Loucy (cell line): ENCODE data around the gene PTPRO.

Source experiments
- H2AFZ ChIP-seq: fragments of 200-600 bp; sonication (generic); 2 replicates; pipeline ENCODE4 v1.6.0; 2016; ENCODE audit warnings: antibody characterized with exemption, mild to moderate bottlenecking, low read length, moderate library complexity
- H3F3A ChIP-seq: fragments of 200-600 bp; 2 replicates; pipeline ENCODE4 v1.6.0; 2016; ENCODE audit warnings: antibody characterized with exemption, low read depth, mild to moderate bottlenecking
- H3K27me3 ChIP-seq: fragments of 200-600 bp; sonication (generic); 2 replicates; pipeline ENCODE4 v1.6.1; 2014; ENCODE audit warnings: low read length, mild to moderate bottlenecking; ENCODE audit not compliant: insufficient read depth, poor library complexity, severe bottlenecking
- H3K36me3 ChIP-seq: fragments of 200-600 bp; sonication (generic); 2 replicates; pipeline ENCODE4 v1.6.1; 2016; ENCODE audit warnings: low read length; ENCODE audit not compliant: insufficient read depth
- H3K4me1 ChIP-seq: fragments of 200-600 bp; sonication (generic); 2 replicates; pipeline ENCODE4 v1.5.1; 2014; ENCODE audit warnings: low read length, mild to moderate bottlenecking; ENCODE audit not compliant: insufficient read depth, poor library complexity, severe bottlenecking
- H3K4me2 ChIP-seq: fragments of 200-600 bp; sonication (generic); 2 replicates; pipeline ENCODE4 v1.6.0; 2014; ENCODE audit warnings: antibody characterized with exemption, low read length, low read depth, mild to moderate bottlenecking; ENCODE audit not compliant: poor library complexity, severe bottlenecking
- H3K4me3 ChIP-seq: fragments of 200-600 bp; sonication (generic); 2 replicates; pipeline ENCODE4 v1.5.1; 2014; ENCODE audit warnings: low read length, mild to moderate bottlenecking, mixed read lengths; ENCODE audit not compliant: poor library complexity, severe bottlenecking
- H3K79me2 ChIP-seq: fragments of 200-600 bp; sonication (generic); 2 replicates; pipeline ENCODE4 v1.6.1; 2014; ENCODE audit warnings: low read length; ENCODE audit not compliant: insufficient read depth
- H3K9ac ChIP-seq: fragments of 200-600 bp; sonication (generic); 2 replicates; pipeline ENCODE4 v1.6.0; 2014; ENCODE audit warnings: mild to moderate bottlenecking, low read depth, low read length, moderate library complexity; ENCODE audit not compliant: poor library complexity, severe bottlenecking
- H3K9me2 ChIP-seq: fragments of 200-600 bp; sonication (generic); replicated peaks from 2 replicates; pipeline ENCODE4 v1.6.1; 2016; ENCODE audit warnings: low read depth, low read length, mixed read lengths
- H3K9me3 ChIP-seq: fragments of 200-600 bp; sonication (generic); 2 replicates; pipeline ENCODE4 v1.6.1; 2014; ENCODE audit warnings: mild to moderate bottlenecking, antibody characterized with exemption, low read length, low read depth; ENCODE audit not compliant: insufficient read depth
- H4K20me1 ChIP-seq: fragments of 200-600 bp; sonication (generic); 2 replicates; pipeline ENCODE4 v1.6.0; 2014; ENCODE audit warnings: antibody characterized with exemption, low read length, mild to moderate bottlenecking; ENCODE audit not compliant: insufficient read depth, poor library complexity, severe bottlenecking
- EZH2phosphoT487 ChIP-seq: fragments of 200-600 bp; IDR thresholded peaks from 2 replicates; pipeline ENCODE4 v1.6.1; 2018; ENCODE audit warnings: antibody characterized with exemption, mild to moderate bottlenecking, moderate library complexity, borderline replicate concordance
- TF ChIP-seq, protein P1 (sequence below): fragments of 200-600 bp; sonication (generic); conservative IDR thresholded peaks from 2 replicates; pipeline ENCODE4 v1.5.1; 2014; ENCODE audit warnings: mild to moderate bottlenecking, antibody characterized with exemption, low read length

The PTPRO gene

DNA sequence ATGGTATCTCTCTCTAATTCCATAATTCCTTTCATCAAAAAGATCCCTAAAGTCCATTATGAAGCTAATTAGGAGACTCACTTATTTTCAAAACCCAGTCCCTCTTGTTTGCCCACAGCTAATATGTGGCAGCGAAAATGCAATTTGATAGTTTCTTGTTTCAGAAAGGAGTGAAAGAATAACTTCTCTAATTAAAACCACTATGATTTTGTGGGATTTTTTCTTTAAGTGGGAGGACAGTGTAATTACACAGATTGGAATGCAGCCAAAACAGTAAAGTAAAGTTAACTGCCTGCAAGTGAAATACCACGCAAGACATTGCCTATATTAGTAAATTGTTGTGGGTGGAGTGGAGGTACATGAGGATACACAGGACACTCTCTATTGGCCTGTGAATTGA is 50.0 kb downstream of the PTPRO start:
- no peak overlapping the region for H3K9ac ChIP-seq
- no peaks in the 10 kb centered on the region for H3K27me3 ChIP-seq
- no peak overlapping the region for H3K4me2 ChIP-seq
- no peaks in the 10 kb centered on the region for H3F3A ChIP-seq
- H3K9me2 ChIP-seq, result 0 out of 2 replicates have a peak, but pooled peaks cover 3% of the 10 kb centered on the region
- no peaks in the 10 kb centered on the region for H3K9me3 ChIP-seq
- H3K36me3 ChIP-seq, result no peaks in the 10 kb centered on the region
- no peak for TF ChIP-seq EZH2phosphoT487
- TF ChIP-seq, protein P1, sequence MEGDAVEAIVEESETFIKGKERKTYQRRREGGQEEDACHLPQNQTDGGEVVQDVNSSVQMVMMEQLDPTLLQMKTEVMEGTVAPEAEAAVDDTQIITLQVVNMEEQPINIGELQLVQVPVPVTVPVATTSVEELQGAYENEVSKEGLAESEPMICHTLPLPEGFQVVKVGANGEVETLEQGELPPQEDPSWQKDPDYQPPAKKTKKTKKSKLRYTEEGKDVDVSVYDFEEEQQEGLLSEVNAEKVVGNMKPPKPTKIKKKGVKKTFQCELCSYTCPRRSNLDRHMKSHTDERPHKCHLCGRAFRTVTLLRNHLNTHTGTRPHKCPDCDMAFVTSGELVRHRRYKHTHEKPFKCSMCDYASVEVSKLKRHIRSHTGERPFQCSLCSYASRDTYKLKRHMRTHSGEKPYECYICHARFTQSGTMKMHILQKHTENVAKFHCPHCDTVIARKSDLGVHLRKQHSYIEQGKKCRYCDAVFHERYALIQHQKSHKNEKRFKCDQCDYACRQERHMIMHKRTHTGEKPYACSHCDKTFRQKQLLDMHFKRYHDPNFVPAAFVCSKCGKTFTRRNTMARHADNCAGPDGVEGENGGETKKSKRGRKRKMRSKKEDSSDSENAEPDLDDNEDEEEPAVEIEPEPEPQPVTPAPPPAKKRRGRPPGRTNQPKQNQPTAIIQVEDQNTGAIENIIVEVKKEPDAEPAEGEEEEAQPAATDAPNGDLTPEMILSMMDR, result no peak
- no peak overlapping the region for H2AFZ ChIP-seq
- no peaks in the 10 kb centered on the region for H4K20me1 ChIP-seq
- H3K4me1 ChIP-seq, result no peaks in the 10 kb centered on the region
- H3K4me3 ChIP-seq, result no peak overlapping the region
- no peaks in the 10 kb centered on the region for H3K79me2 ChIP-seq

DNA sequence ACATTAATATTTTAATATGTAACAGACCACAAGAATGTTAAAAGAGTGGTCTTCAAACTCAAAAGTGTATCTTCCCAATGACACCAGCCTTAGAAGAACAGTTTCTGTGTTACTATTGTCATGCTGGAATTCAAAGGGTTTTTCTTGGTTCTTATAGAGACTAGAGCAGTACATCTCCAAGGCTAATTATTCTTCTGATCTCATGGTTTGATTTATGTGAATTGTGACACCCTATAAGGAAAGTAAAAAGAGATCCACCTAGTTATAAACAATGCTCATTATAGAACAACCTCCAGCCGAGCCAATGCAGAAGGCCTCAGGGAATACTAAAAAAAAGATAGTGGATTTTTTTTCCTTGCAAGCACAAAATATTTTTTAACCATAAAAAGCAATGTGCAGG is 65.5 kb downstream of the PTPRO start:
- Histone ChIP-seq H3K4me3 (no peak overlapping the region), H2AFZ (no peak overlapping the region), H3K9me2 (no peaks in the 10 kb centered on the region), H4K20me1 (no peaks in the 10 kb centered on the region), H3F3A (no peaks in the 10 kb centered on the region), H3K9ac (no peak overlapping the region), H3K4me1 (no peaks in the 10 kb centered on the region), H3K9me3 (no peaks in the 10 kb centered on the region), H3K36me3 (no peaks in the 10 kb centered on the region), H3K27me3 (no peaks in the 10 kb centered on the region), H3K79me2 (no peaks in the 10 kb centered on the region), H3K4me2 (no peak overlapping the region)
- TF ChIP-seq EZH2phosphoT487, result no peak
- TF ChIP-seq, protein P1, result no peak

DNA sequence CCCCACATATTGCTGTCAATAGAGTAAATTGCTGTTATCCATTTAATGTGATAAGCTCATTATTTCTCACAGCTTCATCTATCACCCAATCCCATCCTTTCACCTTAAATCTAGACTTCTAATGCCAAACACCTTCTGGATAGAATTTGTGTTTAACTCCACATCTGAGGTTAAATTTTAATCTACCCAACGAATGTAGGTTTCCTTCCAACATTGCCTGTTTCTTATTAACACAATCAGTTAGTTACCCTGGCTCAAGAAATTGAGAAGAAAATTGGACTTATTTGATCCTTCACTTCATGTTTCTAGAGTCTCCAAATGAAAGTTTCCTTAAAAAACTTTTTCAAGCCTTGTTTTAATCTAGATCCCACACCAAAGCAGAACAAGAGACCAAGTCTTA is 67.3 kb downstream of the PTPRO start:
- Histone ChIP-seq H3F3A (no peaks in the 10 kb centered on the region), H3K4me2 (no peak overlapping the region), H4K20me1 (no peaks in the 10 kb centered on the region), H3K27me3 (no peaks in the 10 kb centered on the region), H3K36me3 (no peaks in the 10 kb centered on the region), H3K9me2 (no peaks in the 10 kb centered on the region), H3K79me2 (no peaks in the 10 kb centered on the region), H3K4me1 (no peaks in the 10 kb centered on the region), H3K9me3 (no peaks in the 10 kb centered on the region), H3K4me3 (no peak overlapping the region), H3K9ac (no peak overlapping the region), H2AFZ (no peak overlapping the region)
- TF ChIP-seq, protein P1, result no peak
